ENCODE measurements around the gene UBE2B.
"Not testable (repeated sequence)": the region's sequence is repeated elsewhere in the genome, so short reads cannot be mapped to it uniquely, and the experiment has no call there.

The UBE2B gene

DNA sequence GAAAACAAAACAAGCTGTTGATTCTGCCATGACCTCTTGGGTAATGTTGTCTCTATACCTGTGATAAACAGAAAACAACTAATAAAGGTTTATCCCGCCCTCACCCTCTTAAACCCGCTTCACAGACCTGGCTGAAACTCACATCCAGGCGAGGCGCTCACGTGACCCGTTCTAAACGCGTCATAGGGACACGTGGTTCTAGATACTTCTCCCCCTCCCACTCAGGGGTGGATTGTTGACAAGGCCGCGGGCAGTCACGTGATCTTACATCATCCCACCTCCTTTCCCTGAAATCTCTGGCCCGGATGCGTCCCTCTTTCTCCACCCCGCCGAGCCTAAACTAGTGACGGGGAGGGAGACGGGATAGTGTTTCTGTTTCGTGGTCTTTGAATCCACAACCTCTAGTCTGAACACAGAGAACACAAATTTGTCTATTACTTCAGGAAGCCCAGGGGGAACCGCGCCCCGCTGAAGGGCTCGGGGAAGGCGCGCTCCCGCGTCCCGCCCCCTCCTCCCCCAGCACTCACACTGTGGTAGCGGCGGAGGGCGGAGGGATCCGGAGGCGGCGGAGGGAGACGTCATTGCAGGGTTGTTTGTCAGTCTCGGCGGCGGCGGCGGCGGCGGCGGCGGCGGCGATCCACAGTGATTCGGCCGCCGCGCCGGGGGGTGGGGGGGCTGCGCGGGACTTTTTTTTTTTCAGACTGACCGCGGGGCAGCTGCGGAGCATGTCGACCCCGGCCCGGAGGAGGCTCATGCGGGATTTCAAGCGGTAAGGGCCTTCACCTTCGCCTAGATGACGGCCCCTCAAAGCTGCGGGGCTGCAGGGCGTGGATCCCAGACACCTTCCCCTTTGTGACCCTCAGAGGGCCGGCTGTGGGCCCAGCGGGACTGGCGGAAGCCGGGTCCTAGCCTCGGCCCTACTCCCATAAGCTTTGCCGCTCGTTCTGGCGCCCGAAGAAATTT lies at the start of gene UBE2B:
Gene UBE2B (plus strand): TSS at position 699 of the 963 bp plus-strand sequence. CDS start 27 bp downstream, at position 726.
- TF ChIP-seq CSDC2 (CRISPR knock-in tag; IDR thresholded peaks at IDR 0.05) (0 out of 2 replicates have a peak, but pooled peaks have one; percentile 42), SNAI2 (CRISPR knock-in tag; IDR thresholded peaks at IDR 0.05) (0 out of 2 replicates have a peak, but pooled peaks have one; percentile 65), ISL1 (CRISPR knock-in tag; IDR thresholded peaks at IDR 0.05) (peak; percentile 35), GLIS3 (CRISPR knock-in tag; IDR thresholded peaks at IDR 0.05) (no peak), ZNF70 (CRISPR knock-in tag; IDR thresholded peaks at IDR 0.05) (no peak), ARNTL (CRISPR knock-in tag; IDR thresholded peaks at IDR 0.05; ENCODE audit: borderline replicate concordance, low read depth) (no peak), ZFP3 (CRISPR knock-in tag; IDR thresholded peaks at IDR 0.05) (peak; percentile 72; the same call in 1 of the 2 replicates), PPARA (CRISPR knock-in tag; IDR thresholded peaks at IDR 0.05; ENCODE audit: borderline replicate concordance) (no peak), OSR1 (CRISPR knock-in tag; IDR thresholded peaks at IDR 0.05) (no peak)
- TF ChIP-seq, protein P1, sequence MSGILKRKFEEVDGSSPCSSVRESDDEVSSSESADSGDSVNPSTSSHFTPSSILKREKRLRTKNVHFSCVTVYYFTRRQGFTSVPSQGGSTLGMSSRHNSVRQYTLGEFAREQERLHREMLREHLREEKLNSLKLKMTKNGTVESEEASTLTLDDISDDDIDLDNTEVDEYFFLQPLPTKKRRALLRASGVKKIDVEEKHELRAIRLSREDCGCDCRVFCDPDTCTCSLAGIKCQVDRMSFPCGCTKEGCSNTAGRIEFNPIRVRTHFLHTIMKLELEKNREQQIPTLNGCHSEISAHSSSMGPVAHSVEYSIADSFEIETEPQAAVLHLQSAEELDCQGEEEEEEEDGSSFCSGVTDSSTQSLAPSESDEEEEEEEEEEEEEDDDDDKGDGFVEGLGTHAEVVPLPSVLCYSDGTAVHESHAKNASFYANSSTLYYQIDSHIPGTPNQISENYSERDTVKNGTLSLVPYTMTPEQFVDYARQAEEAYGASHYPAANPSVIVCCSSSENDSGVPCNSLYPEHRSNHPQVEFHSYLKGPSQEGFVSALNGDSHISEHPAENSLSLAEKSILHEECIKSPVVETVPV (CRISPR knock-in tag; IDR thresholded peaks at IDR 0.05) = no peak
- TF ChIP-seq, protein P2, sequence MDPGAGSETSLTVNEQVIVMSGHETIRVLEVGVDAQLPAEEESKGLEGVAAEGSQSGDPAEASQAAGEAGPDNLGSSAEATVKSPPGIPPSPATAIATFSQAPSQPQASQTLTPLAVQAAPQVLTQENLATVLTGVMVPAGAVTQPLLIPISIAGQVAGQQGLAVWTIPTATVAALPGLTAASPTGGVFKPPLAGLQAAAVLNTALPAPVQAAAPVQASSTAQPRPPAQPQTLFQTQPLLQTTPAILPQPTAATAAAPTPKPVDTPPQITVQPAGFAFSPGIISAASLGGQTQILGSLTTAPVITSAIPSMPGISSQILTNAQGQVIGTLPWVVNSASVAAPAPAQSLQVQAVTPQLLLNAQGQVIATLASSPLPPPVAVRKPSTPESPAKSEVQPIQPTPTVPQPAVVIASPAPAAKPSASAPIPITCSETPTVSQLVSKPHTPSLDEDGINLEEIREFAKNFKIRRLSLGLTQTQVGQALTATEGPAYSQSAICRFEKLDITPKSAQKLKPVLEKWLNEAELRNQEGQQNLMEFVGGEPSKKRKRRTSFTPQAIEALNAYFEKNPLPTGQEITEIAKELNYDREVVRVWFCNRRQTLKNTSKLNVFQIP (CRISPR knock-in tag; IDR thresholded peaks at IDR 0.05; ENCODE audit: borderline replicate concordance, low read depth) = no peak
- TF ChIP-seq, protein P3, sequence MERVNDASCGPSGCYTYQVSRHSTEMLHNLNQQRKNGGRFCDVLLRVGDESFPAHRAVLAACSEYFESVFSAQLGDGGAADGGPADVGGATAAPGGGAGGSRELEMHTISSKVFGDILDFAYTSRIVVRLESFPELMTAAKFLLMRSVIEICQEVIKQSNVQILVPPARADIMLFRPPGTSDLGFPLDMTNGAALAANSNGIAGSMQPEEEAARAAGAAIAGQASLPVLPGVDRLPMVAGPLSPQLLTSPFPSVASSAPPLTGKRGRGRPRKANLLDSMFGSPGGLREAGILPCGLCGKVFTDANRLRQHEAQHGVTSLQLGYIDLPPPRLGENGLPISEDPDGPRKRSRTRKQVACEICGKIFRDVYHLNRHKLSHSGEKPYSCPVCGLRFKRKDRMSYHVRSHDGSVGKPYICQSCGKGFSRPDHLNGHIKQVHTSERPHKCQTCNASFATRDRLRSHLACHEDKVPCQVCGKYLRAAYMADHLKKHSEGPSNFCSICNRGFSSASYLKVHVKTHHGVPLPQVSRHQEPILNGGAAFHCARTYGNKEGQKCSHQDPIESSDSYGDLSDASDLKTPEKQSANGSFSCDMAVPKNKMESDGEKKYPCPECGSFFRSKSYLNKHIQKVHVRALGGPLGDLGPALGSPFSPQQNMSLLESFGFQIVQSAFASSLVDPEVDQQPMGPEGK (CRISPR knock-in tag; IDR thresholded peaks at IDR 0.05; ENCODE audit: borderline replicate concordance) = no peak
- TF ChIP-seq, protein P4, sequence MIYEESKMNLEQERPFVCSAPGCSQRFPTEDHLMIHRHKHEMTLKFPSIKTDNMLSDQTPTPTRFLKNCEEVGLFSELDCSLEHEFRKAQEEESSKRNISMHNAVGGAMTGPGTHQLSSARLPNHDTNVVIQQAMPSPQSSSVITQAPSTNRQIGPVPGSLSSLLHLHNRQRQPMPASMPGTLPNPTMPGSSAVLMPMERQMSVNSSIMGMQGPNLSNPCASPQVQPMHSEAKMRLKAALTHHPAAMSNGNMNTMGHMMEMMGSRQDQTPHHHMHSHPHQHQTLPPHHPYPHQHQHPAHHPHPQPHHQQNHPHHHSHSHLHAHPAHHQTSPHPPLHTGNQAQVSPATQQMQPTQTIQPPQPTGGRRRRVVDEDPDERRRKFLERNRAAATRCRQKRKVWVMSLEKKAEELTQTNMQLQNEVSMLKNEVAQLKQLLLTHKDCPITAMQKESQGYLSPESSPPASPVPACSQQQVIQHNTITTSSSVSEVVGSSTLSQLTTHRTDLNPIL (CRISPR knock-in tag; IDR thresholded peaks at IDR 0.05; ENCODE audit: low read depth) = no peak
- ATAC-seq = peak; percentile 72

DNA sequence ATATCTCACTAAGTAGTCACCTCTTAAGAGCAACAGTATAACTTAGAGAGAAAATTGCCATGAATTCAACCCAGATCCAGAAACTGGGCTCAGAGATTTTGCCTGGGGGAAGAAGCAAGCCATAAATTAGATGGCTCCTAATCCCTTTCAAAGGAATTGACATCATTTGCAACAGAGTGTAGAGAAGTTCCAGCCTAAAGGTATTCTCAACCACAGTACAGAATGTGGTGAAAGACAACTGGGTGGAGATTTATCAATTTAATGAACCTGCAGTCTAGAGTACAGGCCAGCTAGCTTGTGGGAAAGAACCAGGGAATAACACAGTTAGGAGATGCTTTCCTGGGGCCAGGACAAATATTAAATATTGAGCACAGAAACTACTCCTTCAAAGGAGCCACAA lies 44.0 kb upstream of the UBE2B start:
- ATAC-seq = no peak
- TF ChIP-seq ZNF565 (CRISPR knock-in tag; conservative IDR thresholded peaks at IDR 0.05; ENCODE audit: low read depth) = no peak
- no peak for TF ChIP-seq ZC3H10 (CRISPR knock-in tag; IDR thresholded peaks at IDR 0.05)
- no peak for TF ChIP-seq TCF4 (CRISPR knock-in tag; IDR thresholded peaks at IDR 0.05; ENCODE audit: borderline replicate concordance)
- no peak for TF ChIP-seq PPARA (CRISPR knock-in tag; IDR thresholded peaks at IDR 0.05; ENCODE audit: borderline replicate concordance)
- TF ChIP-seq, protein P3 (CRISPR knock-in tag; IDR thresholded peaks at IDR 0.05; ENCODE audit: borderline replicate concordance) = no peak
- no peak for TF ChIP-seq ZFP30 (CRISPR knock-in tag; IDR thresholded peaks at IDR 0.05)
- TF ChIP-seq CSDC2 (CRISPR knock-in tag; IDR thresholded peaks at IDR 0.05) = no peak

DNA sequence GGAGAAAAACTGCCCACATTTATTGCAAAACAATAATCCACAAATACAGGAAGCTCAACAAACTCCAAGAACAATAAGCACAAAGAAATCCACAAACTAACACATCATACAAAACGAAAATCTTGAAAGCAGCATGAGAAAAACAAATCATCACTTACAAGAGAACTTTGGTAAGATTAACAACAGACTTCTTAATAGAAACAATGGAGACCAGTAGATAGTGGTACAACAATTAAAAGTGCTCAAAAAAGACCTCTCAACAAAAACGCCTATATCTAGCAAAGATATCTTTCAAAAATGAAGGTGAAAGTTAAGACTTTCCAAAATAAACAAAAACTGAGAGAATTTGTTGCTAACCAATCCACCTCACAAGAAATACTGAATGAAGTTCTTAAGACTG lies 42.8 kb upstream of the UBE2B start:
- no peak for ATAC-seq
- TF ChIP-seq TCF4 (CRISPR knock-in tag; IDR thresholded peaks at IDR 0.05; ENCODE audit: borderline replicate concordance) (no peak), ZFP3 (CRISPR knock-in tag; IDR thresholded peaks at IDR 0.05) (no peak), ISL1 (CRISPR knock-in tag; IDR thresholded peaks at IDR 0.05) (no peak)

DNA sequence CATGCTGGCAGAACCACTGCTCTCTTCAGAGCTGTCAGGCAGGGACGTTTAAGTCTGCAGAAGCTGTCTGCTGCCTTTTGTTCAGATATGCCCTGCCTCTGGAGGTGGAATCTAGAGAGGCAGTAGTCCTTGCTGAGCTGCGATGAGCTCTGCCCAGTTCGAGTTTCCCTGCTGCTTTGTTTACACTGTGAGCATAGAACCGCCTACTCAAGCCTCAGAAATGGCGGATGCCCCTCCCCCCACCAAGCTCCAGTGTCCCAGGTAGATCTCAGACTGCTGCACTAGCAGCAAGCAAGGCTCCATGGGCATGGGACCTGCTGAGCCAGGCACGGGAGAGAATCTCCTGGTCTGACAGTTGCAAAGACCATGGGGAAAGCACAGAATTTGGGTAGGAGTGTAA lies 34.5 kb upstream of the UBE2B start:
- ATAC-seq = not testable (repeated sequence)

DNA sequence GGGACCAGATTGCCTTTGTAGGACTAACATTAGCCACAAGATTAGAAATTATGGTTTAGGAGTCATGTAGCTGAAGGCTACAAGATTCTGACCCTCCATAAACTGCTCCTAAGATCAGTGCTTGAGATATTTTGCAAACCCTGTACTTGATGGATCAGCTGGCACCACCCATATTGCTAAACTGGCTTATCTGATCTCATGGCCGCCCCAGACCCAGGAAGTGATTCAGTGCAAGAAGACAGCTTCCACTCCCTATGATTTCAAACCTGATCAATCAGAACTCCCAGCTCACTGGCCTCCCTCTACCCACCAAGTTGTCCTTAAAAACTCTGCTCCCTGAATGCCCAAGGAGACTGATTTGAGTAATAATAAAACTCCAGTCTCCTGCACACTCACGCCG lies 27.9 kb upstream of the UBE2B start:
- ATAC-seq = not testable (repeated sequence)

DNA sequence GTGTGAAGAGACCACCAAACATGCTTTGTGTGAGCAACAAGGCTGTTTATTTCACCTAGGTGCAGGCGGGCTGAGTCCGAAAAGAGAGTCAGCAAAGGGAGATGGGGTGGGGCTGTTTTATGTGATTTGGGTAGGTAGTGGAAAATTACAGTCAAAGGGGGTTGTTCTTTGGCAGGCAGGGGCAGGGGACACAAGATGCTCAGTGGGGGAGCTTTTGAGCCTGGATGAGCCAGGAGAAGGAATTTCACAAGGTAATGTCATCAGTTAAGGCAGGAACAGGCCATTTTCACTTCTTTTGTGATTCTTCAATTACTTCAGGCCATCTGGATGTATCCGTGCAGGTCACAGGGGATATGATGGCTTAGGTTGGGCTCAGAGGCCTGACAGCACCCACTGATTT lies 25.9 kb upstream of the UBE2B start:
- ATAC-seq = not testable (repeated sequence)
